PFSK-1 (cell line): Measurements from ENCODE around the gene KLF11.

ENCODE experiments used
- FOXP2 ChIP-seq: optimal IDR thresholded peaks from 2 replicates; pipeline ENCODE3; 2011; ENCODE audit warnings: borderline replicate concordance, control low read depth, inconsistent platforms; ENCODE audit not compliant: insufficient read depth; ENCODE audit errors: extremely low read length, extremely low read depth
- POLR2AphosphoS5 ChIP-seq: IDR thresholded peaks from 2 replicates; pipeline ENCODE4 v1.6.1; 2012; ENCODE audit warnings: low read depth, mild to moderate bottlenecking, control low read depth, low read length, moderate library complexity
- SIN3A ChIP-seq: IDR thresholded peaks from 2 replicates; pipeline ENCODE4 v1.6.1; 2012; ENCODE audit warnings: mild to moderate bottlenecking, low read length, moderate library complexity, borderline replicate concordance; ENCODE audit not compliant: insufficient read depth
- TAF1 ChIP-seq: IDR thresholded peaks from 2 replicates; pipeline ENCODE4 v1.6.1; 2012; ENCODE audit warnings: low read length, control low read depth, borderline replicate concordance; ENCODE audit not compliant: insufficient read depth
- TF ChIP-seq, protein P1 (sequence below), 2 experiments: IDR thresholded peaks; 2 replicates each; pipeline versions ENCODE4 v1.6.1 to v1.8.0; 2011 to 2012; ENCODE audit warnings: low read depth in 2 of 2, low read length in 2 of 2, control low read depth in 1 of 2, inconsistent platforms in 1 of 2, mild to moderate bottlenecking in 1 of 2, moderate library complexity in 1 of 2; ENCODE audit not compliant: insufficient read depth in 1 of 2

KLF11 gene

DNA sequence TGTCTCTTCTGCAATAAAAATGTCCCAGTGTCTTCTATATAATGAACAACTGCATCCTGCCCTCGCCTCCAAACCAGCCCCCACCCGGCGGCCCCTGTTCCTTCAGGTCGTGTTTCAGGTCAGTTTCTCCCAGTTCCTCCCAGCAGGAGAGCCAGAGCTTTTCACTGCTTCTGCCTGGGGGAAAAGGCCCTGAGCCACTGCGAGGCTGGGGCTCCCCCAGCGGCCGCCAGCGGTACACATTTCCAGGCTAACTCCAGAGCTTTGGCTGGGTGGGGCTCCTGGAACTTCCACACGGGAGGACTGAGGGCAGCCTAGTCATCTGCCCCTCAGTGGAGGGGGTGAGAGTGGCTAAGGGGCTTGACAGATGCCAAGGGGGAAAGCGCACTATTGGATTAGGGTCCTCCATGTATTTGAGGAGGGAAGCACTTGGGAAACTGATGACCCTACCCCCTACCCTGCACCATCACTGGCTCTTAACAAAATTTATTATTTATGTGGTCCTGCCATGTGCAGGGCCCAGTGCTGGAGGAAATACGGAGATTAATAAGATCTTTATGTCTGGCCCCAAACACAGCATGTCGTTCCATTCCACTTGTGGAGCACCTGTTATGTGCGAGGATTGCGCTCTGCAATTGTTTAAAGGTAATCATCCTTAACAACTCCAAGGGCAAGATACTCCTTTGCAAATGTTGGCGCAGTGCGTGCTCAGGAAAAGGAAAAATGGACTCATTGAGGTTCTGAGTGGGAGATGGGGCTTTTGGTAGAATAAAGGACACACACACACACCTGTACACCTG, 54.2 kb downstream of the KLF11 start:
- no peak for TF ChIP-seq FOXP2
- TF ChIP-seq, protein P1, sequence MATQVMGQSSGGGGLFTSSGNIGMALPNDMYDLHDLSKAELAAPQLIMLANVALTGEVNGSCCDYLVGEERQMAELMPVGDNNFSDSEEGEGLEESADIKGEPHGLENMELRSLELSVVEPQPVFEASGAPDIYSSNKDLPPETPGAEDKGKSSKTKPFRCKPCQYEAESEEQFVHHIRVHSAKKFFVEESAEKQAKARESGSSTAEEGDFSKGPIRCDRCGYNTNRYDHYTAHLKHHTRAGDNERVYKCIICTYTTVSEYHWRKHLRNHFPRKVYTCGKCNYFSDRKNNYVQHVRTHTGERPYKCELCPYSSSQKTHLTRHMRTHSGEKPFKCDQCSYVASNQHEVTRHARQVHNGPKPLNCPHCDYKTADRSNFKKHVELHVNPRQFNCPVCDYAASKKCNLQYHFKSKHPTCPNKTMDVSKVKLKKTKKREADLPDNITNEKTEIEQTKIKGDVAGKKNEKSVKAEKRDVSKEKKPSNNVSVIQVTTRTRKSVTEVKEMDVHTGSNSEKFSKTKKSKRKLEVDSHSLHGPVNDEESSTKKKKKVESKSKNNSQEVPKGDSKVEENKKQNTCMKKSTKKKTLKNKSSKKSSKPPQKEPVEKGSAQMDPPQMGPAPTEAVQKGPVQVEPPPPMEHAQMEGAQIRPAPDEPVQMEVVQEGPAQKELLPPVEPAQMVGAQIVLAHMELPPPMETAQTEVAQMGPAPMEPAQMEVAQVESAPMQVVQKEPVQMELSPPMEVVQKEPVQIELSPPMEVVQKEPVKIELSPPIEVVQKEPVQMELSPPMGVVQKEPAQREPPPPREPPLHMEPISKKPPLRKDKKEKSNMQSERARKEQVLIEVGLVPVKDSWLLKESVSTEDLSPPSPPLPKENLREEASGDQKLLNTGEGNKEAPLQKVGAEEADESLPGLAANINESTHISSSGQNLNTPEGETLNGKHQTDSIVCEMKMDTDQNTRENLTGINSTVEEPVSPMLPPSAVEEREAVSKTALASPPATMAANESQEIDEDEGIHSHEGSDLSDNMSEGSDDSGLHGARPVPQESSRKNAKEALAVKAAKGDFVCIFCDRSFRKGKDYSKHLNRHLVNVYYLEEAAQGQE (IDR thresholded peaks at IDR 0.05; ENCODE audit: insufficient read depth in 1 of 2, low read depth in 2 of 2, low read length in 2 of 2): no peak
- no peak for TF ChIP-seq SIN3A
- TF ChIP-seq POLR2AphosphoS5: no peak
- no peak for TF ChIP-seq TAF1

DNA sequence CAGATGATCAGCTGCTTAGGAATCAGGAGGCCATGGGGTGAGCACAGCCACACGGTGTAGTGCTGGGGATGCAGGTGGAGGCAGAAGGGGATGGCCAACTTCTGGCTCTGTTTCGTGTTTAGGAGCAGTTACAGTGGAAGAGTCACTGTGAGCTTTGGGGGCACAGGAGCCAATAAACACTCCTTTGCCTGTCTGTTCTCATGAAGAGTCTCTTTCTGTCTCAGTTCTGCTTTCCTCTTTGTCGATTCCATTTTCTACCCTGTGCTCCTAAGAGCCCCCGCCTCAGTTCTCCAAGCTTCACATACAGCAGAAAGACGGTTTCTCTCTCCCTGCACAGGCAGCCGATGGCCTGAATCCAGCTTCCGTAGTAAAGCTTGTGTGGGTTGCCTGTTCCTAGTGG, 58.1 kb downstream of the KLF11 start:
- TF ChIP-seq, protein P1 (IDR thresholded peaks at IDR 0.05; ENCODE audit: insufficient read depth in 1 of 2, low read depth in 2 of 2, low read length in 2 of 2): no peak
- TF ChIP-seq TAF1 (no peak), SIN3A (no peak), POLR2AphosphoS5 (no peak), FOXP2 (no peak)

- no peak for TF ChIP-seq TAF1
- TF ChIP-seq SIN3A: no peak
- no peak for TF ChIP-seq FOXP2
- no peak for TF ChIP-seq POLR2AphosphoS5
- TF ChIP-seq, protein P1 (IDR thresholded peaks at IDR 0.05; ENCODE audit: insufficient read depth in 1 of 2, low read depth in 2 of 2, low read length in 2 of 2): no peak
Measured at GRCh38 chr2:10103179-10103578, 59.8 kb downstream of the KLF11 start.
